Type B pancreatic cell (in vitro differentiated cells): ENCODE data around the gene THSD4. TPM values are rescaled to one million over a fixed set of nuclear protein-coding genes. Genes with fewer than 3 reads are reported as not detected.

ENCODE experiments used
- DNase-seq: peaks from one replicate; pipeline ENCODE4 v3.0.0; 2021; ENCODE audit warnings: mixed read lengths; ENCODE audit not compliant: unreplicated experiment; ENCODE audit errors: extremely low spot score
- H3K27ac Mint-ChIP-seq: 2 replicates; pipeline ENCODE4 v1.8.0; 2021; ENCODE audit warnings: mild to moderate bottlenecking, mixed read lengths
- H3K27me3 Mint-ChIP-seq: 2 replicates; pipeline ENCODE4 v1.8.0; 2021; ENCODE audit warnings: mixed read lengths
- H3K36me3 Mint-ChIP-seq: 2 replicates; pipeline ENCODE4 v1.8.0; 2021; ENCODE audit warnings: mixed read lengths
- H3K4me1 Mint-ChIP-seq: one replicate; pipeline ENCODE4 v1.8.0; 2021; ENCODE audit warnings: mixed read lengths; ENCODE audit not compliant: unreplicated experiment
- H3K4me3 Mint-ChIP-seq: 2 replicates; pipeline ENCODE4 v1.8.0; 2021; ENCODE audit warnings: mild to moderate bottlenecking, mixed read lengths
- H3K9me3 Mint-ChIP-seq: 2 replicates; pipeline ENCODE4 v1.8.0; 2021; ENCODE audit warnings: mixed read lengths
- total RNA-seq: library from RNA; stranded (reverse); gene quantifications from 2 replicates; pipeline ENCODE4 v1.2.1, GENCODE V29; 2021; ENCODE audit warnings: low replicate concordance
- TF ChIP-seq, protein P1 (sequence below): fragments of 200-600 bp; sonication (generic); conservative IDR thresholded peaks from 2 replicates; pipeline ENCODE4 v1.5.0; 2021; ENCODE audit warnings: antibody characterized with exemption, mild to moderate bottlenecking

Gene THSD4
- total RNA-seq, 1 donor from 2014 or later: 43.3 TPM

GRCh38 chr15:71517751-71518150 lies 402.5 kb downstream of the THSD4 start:
- Mint-ChIP-seq H3K27ac (no peak overlapping the region), H3K4me1 (peaks cover 40% of the 10 kb centered on the region)

GRCh38 chr15:71518661-71519060 lies 403.4 kb downstream of the THSD4 start:
- H3K27ac Mint-ChIP-seq: no peak overlapping the region
- no peak overlapping the region for H3K4me3 Mint-ChIP-seq
- peaks cover 3% of the 10 kb centered on the region for H3K27me3 Mint-ChIP-seq
- no peaks in the 10 kb centered on the region for H3K9me3 Mint-ChIP-seq
- TF ChIP-seq, protein P1, sequence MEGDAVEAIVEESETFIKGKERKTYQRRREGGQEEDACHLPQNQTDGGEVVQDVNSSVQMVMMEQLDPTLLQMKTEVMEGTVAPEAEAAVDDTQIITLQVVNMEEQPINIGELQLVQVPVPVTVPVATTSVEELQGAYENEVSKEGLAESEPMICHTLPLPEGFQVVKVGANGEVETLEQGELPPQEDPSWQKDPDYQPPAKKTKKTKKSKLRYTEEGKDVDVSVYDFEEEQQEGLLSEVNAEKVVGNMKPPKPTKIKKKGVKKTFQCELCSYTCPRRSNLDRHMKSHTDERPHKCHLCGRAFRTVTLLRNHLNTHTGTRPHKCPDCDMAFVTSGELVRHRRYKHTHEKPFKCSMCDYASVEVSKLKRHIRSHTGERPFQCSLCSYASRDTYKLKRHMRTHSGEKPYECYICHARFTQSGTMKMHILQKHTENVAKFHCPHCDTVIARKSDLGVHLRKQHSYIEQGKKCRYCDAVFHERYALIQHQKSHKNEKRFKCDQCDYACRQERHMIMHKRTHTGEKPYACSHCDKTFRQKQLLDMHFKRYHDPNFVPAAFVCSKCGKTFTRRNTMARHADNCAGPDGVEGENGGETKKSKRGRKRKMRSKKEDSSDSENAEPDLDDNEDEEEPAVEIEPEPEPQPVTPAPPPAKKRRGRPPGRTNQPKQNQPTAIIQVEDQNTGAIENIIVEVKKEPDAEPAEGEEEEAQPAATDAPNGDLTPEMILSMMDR: no peak
- DNase-seq: no peak
- H3K36me3 Mint-ChIP-seq: no peaks in the 10 kb centered on the region
- peaks cover 31% of the 10 kb centered on the region for H3K4me1 Mint-ChIP-seq

More at GRCh38 chr15:71517751-71518150, 402.5 kb downstream of the THSD4 start:
- TF ChIP-seq, protein P1: no peak
- no peaks in the 10 kb centered on the region for H3K36me3 Mint-ChIP-seq
- H3K9me3 Mint-ChIP-seq: no peaks in the 10 kb centered on the region
- H3K4me3 Mint-ChIP-seq: no peak overlapping the region
- no peak for DNase-seq
- peaks cover 3% of the 10 kb centered on the region for H3K27me3 Mint-ChIP-seq

- Mint-ChIP-seq H3K4me1 (peaks cover 17% of the 10 kb centered on the region), H3K27me3 (no peaks in the 10 kb centered on the region), H3K4me3 (peak overlapping the region; percentile 35), H3K27ac (peak overlapping the region; percentile 61), H3K36me3 (peaks cover 3% of the 10 kb centered on the region), H3K9me3 (peaks cover 3% of the 10 kb centered on the region)
- TF ChIP-seq, protein P1: no peak
- DNase-seq: no peak
These were observed 411.0 kb downstream of the THSD4 start for GRCh38 chr15:71526060-71526820.

- H3K9me3 Mint-ChIP-seq: peaks cover 9% of the 10 kb centered on the region
These were observed 414.1 kb downstream of the THSD4 start for GRCh38 chr15:71529361-71529760.

GRCh38 chr15:71530116-71530515 lies 414.8 kb downstream of the THSD4 start:
- Mint-ChIP-seq H3K27ac (peak overlapping the region; percentile 39), H3K27me3 (peaks cover 3% of the 10 kb centered on the region)

More at GRCh38 chr15:71529361-71529760, 414.1 kb downstream of the THSD4 start:
- peaks cover 12% of the 10 kb centered on the region for H3K36me3 Mint-ChIP-seq
- peaks cover 3% of the 10 kb centered on the region for H3K27me3 Mint-ChIP-seq
- TF ChIP-seq, protein P1: no peak
- H3K4me1 Mint-ChIP-seq: peaks cover 17% of the 10 kb centered on the region
- H3K4me3 Mint-ChIP-seq: no peak overlapping the region
- H3K27ac Mint-ChIP-seq: no peak overlapping the region
- DNase-seq: no peak

More at GRCh38 chr15:71530116-71530515, 414.8 kb downstream of the THSD4 start:
- H3K4me3 Mint-ChIP-seq: no peak overlapping the region
- peaks cover 9% of the 10 kb centered on the region for H3K9me3 Mint-ChIP-seq
- H3K36me3 Mint-ChIP-seq: peaks cover 12% of the 10 kb centered on the region
- peaks cover 16% of the 10 kb centered on the region for H3K4me1 Mint-ChIP-seq
- TF ChIP-seq, protein P1: no peak
- DNase-seq: no peak
